NCI-H1930 (cell line): Measurements from ENCODE around the gene UAP1L1.
A peak's percentile ranks its signal among the peaks of the same experiment; 100 is the strongest.
"Not testable (repeated sequence)": the region's sequence is repeated elsewhere in the genome, so short reads cannot be mapped to it uniquely, and the experiment has no call there.

Experiments
- DNase-seq, 2 experiments: peaks; one replicate each; lab custom pipeline; 2025; lab: John Stamatoyannopoulos, UW

The UAP1L1 gene

DNA sequence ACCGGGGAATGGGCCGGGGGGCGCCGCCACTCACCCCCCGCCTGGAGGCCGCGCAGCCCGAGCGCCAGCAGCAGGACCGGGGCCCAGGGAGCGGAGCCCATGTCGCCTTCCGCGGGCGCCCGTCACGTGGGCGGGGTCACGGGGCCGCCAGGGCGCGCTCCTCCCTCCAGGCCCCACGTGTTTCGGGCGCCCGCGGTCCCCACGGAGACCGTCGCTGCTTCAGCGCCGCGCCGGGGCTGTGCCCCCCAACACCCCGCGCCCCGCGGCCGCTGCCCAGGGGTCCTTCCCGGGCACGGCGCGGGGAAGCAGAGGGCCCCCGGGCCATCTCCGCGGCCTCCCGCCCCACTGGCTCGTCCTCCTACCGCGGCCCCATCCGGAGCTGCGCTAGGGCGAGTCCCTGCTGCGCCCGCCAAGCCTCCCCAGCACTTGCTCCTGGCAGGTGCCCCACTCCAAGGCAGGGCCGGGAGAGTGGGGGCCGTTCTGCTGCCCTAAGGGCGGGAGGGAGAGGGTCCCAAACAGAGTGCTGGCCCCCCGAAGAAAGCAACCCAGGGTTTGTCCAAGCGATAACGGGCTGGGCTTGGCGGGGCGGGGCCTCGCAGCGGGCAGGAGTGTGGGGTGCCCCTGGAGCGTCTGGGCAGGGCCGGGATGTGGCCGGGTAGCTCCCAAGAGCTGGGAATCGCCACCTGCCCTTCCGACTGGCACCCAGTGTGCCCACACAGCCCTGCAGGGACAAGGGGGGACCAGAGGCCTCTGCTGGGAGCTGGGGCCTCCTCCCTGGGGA is 37.5 kb downstream of the UAP1L1 start, which contains the start of gene DPP7:
TSS of gene DPP7 (minus strand) at position 121 of the 781 bp plus-strand sequence. CDS start at position 101, 20 bp downstream.
- DNase-seq: peak; percentile 42 to 50

- DNase-seq: no peak
These were observed 38.2 kb downstream of the UAP1L1 start for GRCh38 chr9:137115394-137116026.

- no peak for DNase-seq
These were observed 38.8 kb downstream of the UAP1L1 start for GRCh38 chr9:137116027-137116507.

DNA sequence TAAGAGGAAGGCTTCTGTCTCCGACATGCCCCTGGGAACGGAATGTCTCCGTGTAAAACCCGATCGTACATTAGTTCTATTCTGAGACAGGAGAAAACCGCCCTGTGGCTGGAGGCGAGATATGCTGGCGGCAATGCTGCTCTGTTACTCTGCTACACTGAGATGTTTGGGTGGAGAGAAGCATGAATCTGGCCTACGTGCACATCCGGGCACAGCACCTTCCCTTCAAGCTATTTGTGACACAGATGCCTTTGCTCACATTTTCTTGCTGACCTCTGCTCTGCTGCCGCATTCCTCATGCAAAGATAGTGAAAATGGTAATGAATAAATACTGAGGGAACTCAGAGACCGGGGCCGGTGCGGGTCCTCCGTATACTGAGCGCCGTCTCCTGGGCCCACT is 39.4 kb downstream of the UAP1L1 start:
- DNase-seq: no peak

- DNase-seq: no peak
These were observed 40.0 kb downstream of the UAP1L1 start for GRCh38 chr9:137117269-137117731.

- not testable (repeated sequence) for DNase-seq
These were observed 40.8 kb downstream of the UAP1L1 start for GRCh38 chr9:137118092-137118603.

- not testable (repeated sequence) for DNase-seq
These were observed 44.8 kb downstream of the UAP1L1 start for GRCh38 chr9:137121927-137122795.

GRCh38 chr9:137122796-137123467 is 45.6 kb downstream of the UAP1L1 start:
- not testable (repeated sequence) for DNase-seq

DNA sequence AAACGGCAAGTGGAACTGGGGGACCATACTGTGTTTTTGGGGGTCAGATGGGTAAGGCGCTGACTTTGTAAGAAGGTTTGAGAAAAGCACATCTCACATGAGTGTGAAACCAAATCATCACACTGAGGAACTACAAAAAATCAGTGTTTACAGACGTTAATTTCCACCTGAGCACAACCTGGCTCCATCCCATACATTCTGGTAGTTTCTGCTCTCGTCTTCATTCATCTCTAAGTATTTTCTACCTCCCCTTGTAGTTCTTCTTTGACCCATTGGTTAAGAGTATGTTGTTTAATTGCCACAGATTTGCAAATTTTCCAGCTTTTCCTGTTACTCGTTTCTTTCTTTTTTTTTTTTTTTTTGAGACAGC is 46.1 kb downstream of the UAP1L1 start:
- DNase-seq: no peak

- not testable (repeated sequence) for DNase-seq
These were observed 46.7 kb downstream of the UAP1L1 start for GRCh38 chr9:137123952-137124462.

- DNase-seq: no peak
These were observed 49.5 kb downstream of the UAP1L1 start for GRCh38 chr9:137126786-137127185.

DNA sequence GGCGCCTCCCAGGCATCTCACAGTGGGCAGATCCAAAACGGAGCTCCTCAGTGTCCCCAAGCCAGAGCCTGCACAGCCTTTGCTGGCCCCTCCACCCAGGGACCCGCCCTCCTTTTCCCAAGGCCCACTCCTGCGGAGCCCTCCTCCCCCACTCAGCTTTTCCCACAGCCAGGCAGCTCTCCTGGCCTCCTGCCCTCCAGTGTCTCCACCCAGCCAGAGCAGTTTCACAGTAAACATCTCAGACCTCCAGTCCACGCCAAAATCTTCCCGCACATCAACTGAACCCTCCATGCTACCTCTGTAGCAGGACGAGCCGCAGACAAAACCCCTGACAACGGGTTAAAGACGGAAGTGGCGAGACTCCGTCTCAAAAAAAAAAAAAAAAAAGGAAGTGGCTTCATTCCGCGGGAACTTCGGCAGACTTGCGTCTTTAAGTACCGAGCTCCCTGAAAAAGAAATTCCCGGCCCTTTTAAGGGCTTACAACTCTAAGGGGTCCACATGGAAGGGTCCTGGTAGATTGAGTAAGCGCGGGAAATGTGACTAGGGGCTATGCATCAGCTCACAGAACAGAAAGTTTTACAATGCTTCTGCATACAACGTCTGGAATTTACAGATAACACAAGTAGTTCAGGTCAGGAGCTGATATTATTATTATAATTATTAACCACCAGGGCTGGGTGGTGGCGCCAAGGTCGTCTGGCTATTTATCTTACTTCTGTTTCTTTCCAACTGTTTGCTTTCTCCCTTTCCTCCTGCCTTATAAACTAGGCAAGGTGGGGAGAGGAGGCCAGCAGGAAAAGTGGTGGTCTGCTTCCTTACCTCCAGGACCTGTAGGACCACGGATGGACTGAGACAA is 50.2 kb downstream of the UAP1L1 start:
- DNase-seq: no peak

DNA sequence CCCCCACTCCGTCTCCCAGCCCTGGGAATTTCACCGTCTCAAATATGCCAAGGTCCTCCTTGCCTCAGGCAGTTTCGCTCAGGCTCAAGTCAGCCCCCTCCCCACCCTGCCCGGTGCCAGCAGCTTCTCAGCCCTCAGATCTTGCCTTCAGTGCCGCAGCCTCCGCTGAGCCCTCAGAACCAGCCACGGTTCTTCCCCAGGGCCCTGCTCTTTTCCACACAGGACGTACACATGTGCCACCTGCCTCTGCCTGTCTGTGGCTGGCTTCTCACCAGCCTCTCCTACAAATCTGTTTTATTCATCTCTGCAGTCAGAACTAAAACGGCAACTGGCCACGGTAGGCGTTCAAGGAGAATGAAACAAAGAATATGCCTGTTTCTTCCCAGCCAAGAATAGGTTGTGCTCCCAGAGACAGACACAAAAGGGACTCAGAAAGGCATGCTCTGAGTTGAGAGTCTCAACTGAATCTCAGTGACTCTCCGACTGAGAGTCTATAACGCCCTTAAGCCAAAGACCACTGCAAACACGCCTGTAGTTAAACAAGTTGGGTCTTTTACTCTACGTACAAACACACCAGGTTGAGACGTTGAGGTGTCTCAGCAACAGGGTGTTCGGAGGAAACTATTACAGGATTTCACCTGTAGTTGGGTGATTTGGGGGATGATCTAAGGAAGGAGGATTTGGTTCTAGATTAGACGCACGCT is 51.0 kb downstream of the UAP1L1 start:
- DNase-seq: no peak

DNA sequence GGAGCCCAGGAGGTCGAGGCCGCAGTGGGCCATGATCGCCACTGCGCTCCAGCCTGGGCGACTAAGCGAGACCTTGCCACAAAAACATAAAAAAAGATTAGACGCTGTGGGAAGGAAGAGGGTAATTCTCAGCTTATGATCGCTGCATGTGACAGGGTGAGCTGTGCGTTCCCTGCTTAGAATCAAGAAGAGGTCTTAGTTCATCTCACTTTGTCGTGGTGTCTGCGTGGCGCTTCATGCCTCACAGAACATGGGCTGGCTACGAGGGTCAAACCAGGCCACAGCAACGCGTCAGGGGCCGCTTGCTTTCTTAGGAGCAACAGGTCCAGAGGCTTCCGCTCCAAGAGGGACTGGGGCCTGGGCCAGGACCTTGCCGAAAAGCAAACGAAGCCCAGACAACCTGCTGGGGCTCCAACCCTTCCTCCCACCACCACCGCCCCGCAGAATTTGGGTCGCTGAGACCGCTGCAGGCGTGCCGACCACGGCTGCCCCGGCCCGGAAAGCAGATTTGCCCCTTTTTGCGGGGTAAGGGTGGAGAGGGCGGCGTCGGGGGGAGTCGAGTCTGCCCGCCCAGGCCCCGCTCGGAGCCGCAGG is 51.6 kb downstream of the UAP1L1 start:
- no peak for DNase-seq

DNA sequence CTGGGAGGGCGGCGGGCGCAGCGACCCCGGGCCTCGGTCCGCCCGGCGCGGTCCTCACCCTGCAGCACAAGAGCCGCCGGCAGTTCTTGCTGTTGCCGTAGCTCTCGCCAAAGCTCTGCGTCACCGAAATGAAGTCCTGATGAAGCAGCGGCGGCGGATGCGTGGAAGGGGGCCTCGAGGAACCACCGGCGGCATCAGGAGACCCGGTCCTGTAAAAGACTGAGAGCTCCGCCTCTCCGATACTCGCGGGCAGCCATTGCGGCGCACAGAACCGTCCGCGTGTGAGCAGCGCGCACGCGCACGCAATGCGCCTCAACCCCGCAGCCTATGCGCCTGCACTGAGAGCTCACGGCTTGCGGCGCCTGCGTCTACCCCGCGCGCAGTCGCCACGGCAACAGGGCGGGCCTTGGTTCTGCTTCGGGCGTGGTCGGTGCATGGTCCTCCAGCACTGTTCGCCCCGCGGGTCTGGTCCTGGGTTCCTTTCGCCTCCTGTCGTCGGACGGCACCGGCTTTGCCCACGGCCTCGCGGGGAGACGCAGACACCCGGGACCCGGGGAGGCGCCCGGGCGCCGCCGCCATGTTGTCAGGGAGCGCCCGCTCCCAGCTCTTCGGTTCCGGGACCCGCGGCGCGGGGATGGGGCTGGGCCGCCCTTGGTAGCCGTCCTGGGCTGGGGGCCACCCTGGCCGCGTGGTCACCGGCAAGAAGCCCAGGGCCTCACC is 52.3 kb downstream of the UAP1L1 start:
- peak; percentile 73 to 93 for DNase-seq

- no peak for DNase-seq
These were observed 52.9 kb downstream of the UAP1L1 start for GRCh38 chr9:137130176-137130755.
